T-helper 17 cell (primary cell): ENCODE results near the gene CHAD. TPM values are rescaled to one million over a fixed set of nuclear protein-coding genes. Genes with fewer than 3 reads are reported as not detected.

ENCODE experiments used
- ATAC-seq: fragments of 150-1000 bp; cut with Tn5 transposase; 2 replicates; pipeline ENCODE4 v1.10.0; 2021; ENCODE audit warnings: mild to moderate bottlenecking, moderate library complexity
- DNase-seq, 3 donors: peaks; one replicate each; pipeline versions ENCODE4 v3.0.0 to v3.0.0-alpha.2; 2020 to 2021
- H3K9me3 ChIP-seq: one replicate; pipeline ENCODE4 v1.7.0; 2013; ENCODE audit warnings: low read length, mild to moderate bottlenecking; ENCODE audit not compliant: control insufficient read depth, poor library complexity, severe bottlenecking
- H3K27ac Mint-ChIP-seq: one replicate; pipeline ENCODE4 v1.8.0; 2022; ENCODE audit warnings: mild to moderate bottlenecking, moderate library complexity, mixed read lengths
- H3K27me3 Mint-ChIP-seq: one replicate; pipeline ENCODE4 v1.8.0; 2022; ENCODE audit warnings: mixed read lengths
- H3K36me3 Mint-ChIP-seq: one replicate; pipeline ENCODE4 v1.8.0; 2022; ENCODE audit warnings: low read depth, mixed read lengths
- H3K4me1 Mint-ChIP-seq: one replicate; pipeline ENCODE4 v1.8.0; 2022; ENCODE audit warnings: mild to moderate bottlenecking, mixed read lengths
- H3K4me3 Mint-ChIP-seq: one replicate; pipeline ENCODE4 v1.8.0; 2022; ENCODE audit warnings: mild to moderate bottlenecking, moderate library complexity, mixed read lengths
- total RNA-seq, 4 donors: library from RNA in 2 of 4; stranded (reverse) in 2 of 4; gene quantifications; one replicate each; pipeline ENCODE4 v1.2.3 and lab custom pipeline; 2022 to 2026

CHAD gene
- total RNA-seq, 2 donors from 2014 or later, result not detected

DNA sequence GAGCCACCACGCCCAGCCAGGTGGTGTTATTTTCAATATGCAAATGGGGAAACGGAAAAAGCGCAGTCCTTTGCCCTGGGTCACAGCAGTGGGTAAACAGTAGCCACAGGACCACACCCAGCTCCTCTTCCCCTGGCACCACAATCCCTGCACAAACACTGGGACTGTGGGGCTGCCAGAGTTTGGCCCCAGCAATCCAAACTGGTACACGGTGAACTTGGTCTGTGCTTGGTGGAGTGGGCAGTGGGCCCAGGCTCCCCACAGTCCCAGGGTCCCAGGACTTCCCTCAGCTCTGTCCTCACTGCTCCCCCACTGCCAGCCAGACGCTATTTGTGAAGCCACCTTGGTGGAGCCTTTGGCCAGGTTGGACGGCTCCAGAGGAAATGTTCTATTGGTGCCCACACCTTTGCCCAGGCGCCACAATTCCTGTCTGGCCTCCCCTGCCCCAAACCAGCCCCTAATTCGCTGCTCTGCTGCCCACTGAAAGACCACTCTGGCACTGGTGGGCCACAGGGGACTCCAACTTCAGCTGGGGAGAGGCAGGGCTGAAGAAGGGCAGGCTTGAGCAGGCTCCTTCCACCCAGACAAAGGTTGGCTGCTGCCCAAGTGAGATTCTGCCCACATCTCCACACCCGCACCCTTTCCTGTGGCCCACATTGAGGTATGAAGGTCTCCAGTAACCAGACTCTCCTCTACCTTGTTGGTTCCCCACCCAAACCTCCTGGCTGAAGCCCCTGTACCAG, 2.1 kb downstream of the CHAD start:
- no peaks in the 10 kb centered on the region for H3K9me3 ChIP-seq
- ATAC-seq, result no peak
- DNase-seq, result no peak
- peak overlapping the region; percentile 33 for H3K4me3 Mint-ChIP-seq
- no peak overlapping the region for H3K27ac Mint-ChIP-seq
- peaks cover 7% of the 10 kb centered on the region for H3K36me3 Mint-ChIP-seq
- H3K4me1 Mint-ChIP-seq, result peaks cover 14% of the 10 kb centered on the region
- H3K27me3 Mint-ChIP-seq, result peaks cover 14% of the 10 kb centered on the region

DNA sequence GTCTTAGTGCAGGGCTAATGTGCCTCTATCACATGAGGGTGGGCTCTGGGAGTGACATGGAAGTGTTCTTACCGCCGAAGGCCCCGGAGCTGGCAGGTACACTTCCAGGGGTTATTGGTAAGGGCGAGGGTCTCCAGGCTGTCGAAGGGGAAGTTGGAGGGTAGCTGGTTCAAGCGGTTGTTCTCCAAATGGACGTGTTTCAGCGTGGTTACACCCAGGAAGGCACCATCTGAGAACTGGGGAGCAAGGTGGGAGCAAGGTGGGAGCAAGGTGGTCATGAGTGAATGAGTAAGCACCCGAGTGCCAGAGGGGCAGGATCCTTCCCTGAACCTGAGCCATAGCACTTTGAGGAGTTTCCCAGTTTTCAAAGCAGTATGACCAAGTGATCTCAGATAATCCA, 3.0 kb downstream of the CHAD start:
- H3K9me3 ChIP-seq, result no peaks in the 10 kb centered on the region
- peaks cover 12% of the 10 kb centered on the region for H3K4me1 Mint-ChIP-seq
- no peak overlapping the region for H3K4me3 Mint-ChIP-seq
- no peak for ATAC-seq
- H3K36me3 Mint-ChIP-seq, result peaks cover 8% of the 10 kb centered on the region
- peaks cover 14% of the 10 kb centered on the region for H3K27me3 Mint-ChIP-seq
- H3K27ac Mint-ChIP-seq, result no peak overlapping the region
- DNase-seq, result no peak

DNA sequence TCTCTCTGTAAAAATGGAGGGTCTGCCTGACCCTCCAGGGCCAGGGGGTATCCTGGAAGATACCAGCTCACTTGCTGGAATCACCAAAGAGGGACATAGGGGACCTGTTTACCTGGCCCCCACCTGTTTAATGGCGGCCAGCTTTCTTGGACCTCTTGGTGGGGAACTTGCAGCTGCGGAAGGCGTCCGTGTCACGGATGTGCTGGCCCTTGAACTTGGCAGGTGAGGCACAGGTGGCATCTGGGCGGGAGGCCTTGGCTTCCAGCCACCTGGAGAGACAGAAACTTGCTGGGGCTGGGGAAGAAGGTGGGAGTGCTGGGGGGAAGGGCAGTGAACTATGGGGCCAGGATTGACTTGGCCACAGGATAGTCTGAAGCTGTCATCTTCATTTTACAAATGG, 3.5 kb downstream of the CHAD start:
- H3K4me1 Mint-ChIP-seq, result peaks cover 12% of the 10 kb centered on the region

DNA sequence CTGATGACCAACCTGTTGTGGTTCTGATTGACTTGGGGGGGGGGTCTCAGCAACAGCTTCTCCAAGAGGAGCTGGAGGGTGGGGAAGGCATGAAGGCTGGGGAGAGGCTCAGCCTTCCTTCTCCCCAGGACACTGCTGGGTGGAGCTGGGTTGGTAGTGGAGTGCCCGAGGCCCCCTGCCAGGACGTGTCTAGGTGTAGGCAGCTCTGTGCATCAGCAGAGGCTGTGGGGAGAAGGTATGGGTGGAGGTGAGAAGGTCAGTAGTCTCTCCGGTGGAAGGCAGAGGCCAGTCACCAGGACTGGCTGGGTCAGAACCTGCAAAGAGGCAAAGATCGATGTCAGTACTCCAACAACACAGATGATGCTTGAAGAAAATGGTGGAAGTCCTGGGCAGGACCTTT, 3.9 kb downstream of the CHAD start:
- H3K4me3 Mint-ChIP-seq, result no peak overlapping the region
- no peak overlapping the region for H3K27ac Mint-ChIP-seq
- peaks cover 14% of the 10 kb centered on the region for H3K27me3 Mint-ChIP-seq
- DNase-seq, result no peak
- peaks cover 12% of the 10 kb centered on the region for H3K4me1 Mint-ChIP-seq
- H3K36me3 Mint-ChIP-seq, result peaks cover 8% of the 10 kb centered on the region
- no peak for ATAC-seq
- H3K9me3 ChIP-seq, result no peaks in the 10 kb centered on the region

More for the DNA sequence above, 3.5 kb downstream of the CHAD start:
- ATAC-seq (no peak), DNase-seq (no peak)
- Mint-ChIP-seq H3K36me3 (peaks cover 8% of the 10 kb centered on the region), H3K27me3 (peaks cover 14% of the 10 kb centered on the region), H3K27ac (no peak overlapping the region), H3K4me3 (no peak overlapping the region)
- H3K9me3 ChIP-seq, result no peaks in the 10 kb centered on the region

DNA sequence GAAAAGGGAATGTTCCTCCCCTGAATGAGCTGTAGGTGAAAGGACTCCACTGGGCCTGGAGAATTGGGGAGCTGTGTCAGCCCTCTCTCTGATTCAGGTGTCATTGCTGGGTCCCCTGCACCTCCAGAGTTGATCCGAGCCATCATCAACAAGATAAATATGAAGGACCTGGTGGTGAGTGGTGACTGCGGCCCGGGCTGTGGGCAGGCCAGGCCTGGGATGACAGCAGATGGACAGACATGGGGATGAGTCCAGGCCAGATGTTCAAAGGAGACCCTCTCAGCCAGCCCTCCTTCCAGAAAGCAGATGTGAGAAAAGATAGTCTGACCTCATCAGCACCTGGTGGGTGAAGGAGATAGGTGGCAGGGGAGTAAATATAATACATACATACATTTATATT, 4.6 kb downstream of the CHAD start:
- Mint-ChIP-seq H3K4me1 (peaks cover 12% of the 10 kb centered on the region), H3K4me3 (no peak overlapping the region), H3K27ac (no peak overlapping the region), H3K27me3 (peaks cover 14% of the 10 kb centered on the region), H3K36me3 (peaks cover 8% of the 10 kb centered on the region)
- ATAC-seq, result no peak
- DNase-seq, result no peak
- H3K9me3 ChIP-seq, result no peaks in the 10 kb centered on the region

DNA sequence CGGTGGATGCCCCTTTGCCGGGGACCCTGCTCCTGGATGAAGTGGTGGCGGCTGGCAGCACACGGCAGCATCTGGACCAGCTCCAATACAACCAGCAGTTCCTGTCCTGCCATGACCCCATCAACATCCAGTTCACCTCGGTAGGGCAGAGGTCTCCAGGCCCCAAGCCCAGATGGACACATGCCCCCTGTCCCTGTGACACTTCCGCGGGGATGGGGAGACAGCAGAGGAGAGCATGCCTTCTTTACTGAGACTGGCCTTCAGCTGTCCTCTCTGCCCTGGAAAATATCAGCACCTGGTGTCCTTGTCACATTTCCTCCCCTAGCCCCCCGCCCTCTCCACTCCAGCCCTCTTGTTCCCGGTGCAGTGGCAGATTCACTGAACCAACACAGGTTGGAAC, 6.2 kb downstream of the CHAD start:
- no peaks in the 10 kb centered on the region for H3K9me3 ChIP-seq
- H3K4me1 Mint-ChIP-seq, result peaks cover 7% of the 10 kb centered on the region
- peaks cover 3% of the 10 kb centered on the region for H3K36me3 Mint-ChIP-seq
- no peak overlapping the region for H3K27ac Mint-ChIP-seq
- ATAC-seq (no peak), DNase-seq (no peak)
- H3K27me3 Mint-ChIP-seq, result peaks cover 3% of the 10 kb centered on the region
- H3K4me3 Mint-ChIP-seq, result no peak overlapping the region

DNA sequence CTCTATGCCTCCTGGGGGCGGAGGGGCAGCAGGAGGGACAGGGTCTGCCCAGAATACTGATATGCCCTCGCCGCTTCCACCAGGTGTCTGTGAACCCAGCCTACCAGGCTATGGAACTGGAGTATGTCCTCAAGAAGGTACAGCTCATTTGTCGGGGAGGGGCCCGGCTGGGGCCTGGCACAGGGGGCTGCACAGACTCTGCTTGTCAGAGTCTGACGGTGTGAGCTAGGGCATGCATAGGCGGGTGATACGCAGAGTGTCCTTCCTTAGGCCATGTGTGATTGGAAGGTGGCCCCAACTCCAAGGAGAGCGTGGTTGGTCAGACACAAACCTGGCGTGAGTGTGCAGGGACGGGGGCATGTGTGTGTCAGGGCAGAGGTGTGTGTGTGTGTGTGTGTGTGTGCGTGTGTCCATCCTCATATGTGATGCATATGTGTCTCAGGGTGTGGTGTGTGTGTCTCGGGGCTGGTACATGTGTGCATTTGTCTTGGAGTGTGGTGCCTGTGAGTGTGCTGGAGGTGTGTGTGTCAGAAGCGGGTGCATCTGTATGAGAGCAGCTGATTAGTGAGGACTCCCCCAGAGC, 7.0 kb downstream of the CHAD start:
- H3K4me1 Mint-ChIP-seq, result peaks cover 4% of the 10 kb centered on the region
- H3K27me3 Mint-ChIP-seq, result no peaks in the 10 kb centered on the region
- DNase-seq, result no peak
- H3K27ac Mint-ChIP-seq, result no peak overlapping the region
- no peaks in the 10 kb centered on the region for H3K9me3 ChIP-seq
- H3K36me3 Mint-ChIP-seq, result peaks cover 3% of the 10 kb centered on the region
- no peak overlapping the region for H3K4me3 Mint-ChIP-seq
- ATAC-seq, result no peak

DNA sequence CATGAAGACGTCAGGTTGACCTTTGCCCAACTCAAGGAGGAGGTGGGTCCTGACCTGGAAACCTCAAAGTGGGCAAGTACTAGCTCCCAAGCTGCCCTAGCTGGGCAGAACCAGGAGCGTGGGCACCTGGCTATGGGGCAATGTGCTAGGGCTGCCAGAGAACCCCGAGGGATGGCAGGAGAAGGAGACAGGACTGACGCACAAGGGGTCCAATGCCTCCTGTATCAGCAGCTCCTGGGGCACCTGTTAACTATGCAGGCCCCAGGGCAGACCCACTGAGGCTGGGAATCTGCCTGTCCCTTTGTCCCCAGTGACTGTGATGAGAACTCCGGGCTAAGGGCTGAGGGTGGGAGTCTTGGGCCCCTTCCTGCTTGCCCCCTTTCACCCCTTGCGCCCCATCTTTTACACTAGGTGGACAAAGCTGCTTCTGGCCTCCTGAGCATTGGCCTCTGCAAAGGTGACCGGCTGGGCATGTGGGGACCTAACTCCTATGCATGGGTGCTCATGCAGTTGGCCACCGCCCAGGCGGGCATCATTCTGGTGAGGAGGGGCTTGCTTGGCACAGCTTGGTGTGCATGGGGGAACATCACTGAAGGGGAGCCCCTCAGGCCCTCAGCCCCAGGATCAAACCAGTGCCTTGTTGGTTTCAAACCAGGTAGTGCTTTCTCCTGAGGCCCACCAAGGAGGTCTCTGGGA, 7.7 kb downstream of the CHAD start:
- no peak for ATAC-seq
- H3K4me3 Mint-ChIP-seq, result no peak overlapping the region
- peaks cover 4% of the 10 kb centered on the region for H3K4me1 Mint-ChIP-seq
- H3K27me3 Mint-ChIP-seq, result no peaks in the 10 kb centered on the region
- H3K27ac Mint-ChIP-seq, result no peak overlapping the region
- no peak for DNase-seq
- no peaks in the 10 kb centered on the region for H3K9me3 ChIP-seq
- H3K36me3 Mint-ChIP-seq, result peaks cover 3% of the 10 kb centered on the region

DNA sequence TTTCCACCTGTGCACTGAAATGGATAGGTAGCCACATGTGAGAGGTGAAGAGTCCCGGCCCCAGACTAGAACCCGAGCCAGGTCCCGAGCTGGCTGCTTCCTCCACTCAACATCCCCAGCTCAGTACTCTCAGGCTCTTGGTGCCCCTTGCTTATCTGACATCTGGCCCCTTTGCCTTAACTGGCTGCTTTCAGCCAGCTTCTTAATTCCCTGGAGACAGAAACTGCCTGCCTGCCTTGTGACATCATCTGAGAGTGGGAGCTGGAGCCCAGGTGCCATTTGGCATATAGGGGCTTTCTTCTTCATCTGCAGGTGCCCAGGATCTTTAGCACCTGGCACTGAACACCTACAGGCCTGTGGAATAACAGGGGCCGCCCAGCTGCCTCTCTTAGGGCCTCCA, 8.9 kb downstream of the CHAD start:
- H3K9me3 ChIP-seq, result no peaks in the 10 kb centered on the region
- Mint-ChIP-seq H3K4me1 (no peaks in the 10 kb centered on the region), H3K36me3 (peaks cover 3% of the 10 kb centered on the region), H3K4me3 (no peak overlapping the region), H3K27me3 (no peaks in the 10 kb centered on the region), H3K27ac (no peak overlapping the region)
- DNase-seq (no peak), ATAC-seq (no peak)

DNA sequence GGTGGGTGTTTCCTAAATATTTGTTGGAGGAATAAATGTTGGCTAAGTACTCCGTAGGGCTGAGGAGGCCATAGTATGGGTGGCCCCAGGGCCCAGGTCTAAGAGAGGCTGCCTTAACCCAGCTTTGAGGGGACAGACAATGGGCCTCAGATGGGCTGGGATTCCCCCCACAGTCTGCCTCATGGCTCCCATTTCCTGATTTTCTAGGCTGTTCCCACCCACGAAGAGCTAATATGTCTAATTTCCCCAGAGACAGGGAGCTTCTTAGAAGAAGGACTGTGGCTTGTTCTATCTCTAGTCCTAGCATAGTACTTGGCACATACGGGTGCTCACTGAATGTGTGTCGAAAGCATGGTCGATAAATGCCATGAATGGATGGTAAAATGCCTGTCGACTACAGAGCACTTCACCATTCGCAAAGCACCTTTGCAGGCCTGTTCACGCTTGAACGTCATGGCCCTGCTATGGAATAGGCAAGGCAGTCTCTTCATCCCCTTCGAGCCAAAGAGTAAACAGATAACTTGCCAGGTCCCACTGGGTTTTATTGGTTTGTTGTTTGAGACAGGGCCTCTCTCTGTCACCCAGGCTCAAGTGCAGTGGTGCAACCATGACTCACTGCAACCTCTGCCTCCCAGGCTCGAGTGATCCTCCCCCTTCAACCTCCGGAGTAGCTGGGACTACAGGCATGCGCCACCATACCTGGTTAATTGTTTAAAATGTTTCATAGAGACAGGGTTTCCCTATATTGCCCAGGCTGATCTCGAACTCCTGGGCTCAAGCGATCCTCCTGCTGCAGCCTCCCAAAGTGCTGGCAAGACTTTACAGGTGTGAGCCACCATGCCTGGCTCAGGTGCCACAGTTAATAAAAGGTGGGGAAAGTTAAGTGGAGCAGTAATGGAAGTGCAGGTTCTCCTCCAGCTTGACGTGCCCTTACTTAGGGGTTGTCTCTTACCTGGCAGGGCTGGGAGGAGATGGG, 9.7 kb downstream of the CHAD start:
- peaks cover 3% of the 10 kb centered on the region for H3K36me3 Mint-ChIP-seq
- no peak overlapping the region for H3K27ac Mint-ChIP-seq
- DNase-seq (no peak), ATAC-seq (no peak)
- H3K4me1 Mint-ChIP-seq, result no peaks in the 10 kb centered on the region
- no peaks in the 10 kb centered on the region for H3K9me3 ChIP-seq
- H3K4me3 Mint-ChIP-seq, result no peak overlapping the region
- H3K27me3 Mint-ChIP-seq, result no peaks in the 10 kb centered on the region

DNA sequence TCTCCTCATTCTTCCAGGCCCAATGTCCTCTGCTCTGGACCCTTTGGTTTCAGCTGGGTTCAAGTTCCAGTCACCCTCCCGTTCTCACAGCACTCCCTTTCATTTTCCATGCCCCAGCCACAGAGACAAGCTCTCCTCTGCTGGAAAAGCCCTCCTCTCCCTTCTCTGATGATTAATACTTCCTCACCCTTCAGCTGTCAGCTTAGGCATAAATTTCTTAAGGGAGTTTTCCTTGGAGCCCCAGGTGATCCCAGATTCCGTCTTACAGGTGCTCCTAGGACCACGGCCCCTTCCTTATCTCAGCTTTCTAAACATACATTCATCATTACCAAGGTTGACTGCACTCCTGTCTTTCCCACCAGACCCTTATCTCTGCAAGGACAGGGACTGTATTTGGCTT, 10.4 kb downstream of the CHAD start:
- Mint-ChIP-seq H3K4me1 (peaks cover 3% of the 10 kb centered on the region), H3K27me3 (no peaks in the 10 kb centered on the region), H3K4me3 (no peak overlapping the region), H3K27ac (no peak overlapping the region), H3K36me3 (peaks cover 3% of the 10 kb centered on the region)
- no peak for DNase-seq
- no peaks in the 10 kb centered on the region for H3K9me3 ChIP-seq
- ATAC-seq, result no peak

DNA sequence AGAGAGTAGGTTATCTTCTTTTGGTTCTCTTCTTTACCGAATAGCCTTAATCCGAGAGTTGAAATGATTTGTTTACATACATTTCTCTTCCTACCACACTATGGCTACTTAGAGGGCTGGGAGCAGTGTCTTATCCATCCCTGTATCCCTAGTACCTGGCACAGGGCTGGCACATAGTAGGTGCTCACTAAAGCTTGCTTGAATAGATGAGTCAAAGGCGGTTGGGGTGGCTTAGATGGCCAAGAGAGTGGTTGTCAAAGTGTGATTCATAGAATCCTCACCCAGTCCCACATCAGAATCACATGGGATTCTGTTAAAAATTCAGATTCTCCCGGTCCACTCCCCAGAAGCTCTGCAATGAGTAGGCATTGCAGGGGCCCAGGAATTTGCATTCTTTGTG, 11.1 kb downstream of the CHAD start:
- Mint-ChIP-seq H3K4me1 (peaks cover 3% of the 10 kb centered on the region), H3K4me3 (no peak overlapping the region)

DNA sequence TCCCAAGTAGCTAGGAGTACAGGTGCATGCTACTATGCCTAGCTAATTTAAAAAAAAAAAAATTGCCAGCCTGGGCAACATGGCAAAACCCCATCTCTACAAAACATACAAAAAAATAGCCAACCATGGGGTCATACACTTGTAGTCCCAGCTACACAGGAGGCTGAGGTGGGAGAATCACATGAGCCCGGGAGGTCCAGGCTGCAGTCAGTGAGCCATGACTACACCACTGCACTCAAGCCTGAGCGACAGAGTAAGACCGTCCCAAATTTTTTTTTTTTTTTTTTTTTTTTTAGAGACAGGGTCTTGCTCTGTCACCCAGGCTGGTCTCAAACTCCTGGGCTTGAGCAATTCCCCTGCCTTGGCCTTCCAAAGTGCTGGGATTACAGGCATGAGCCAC, 14.8 kb downstream of the CHAD start:
- no peak overlapping the region for H3K4me3 Mint-ChIP-seq
- no peaks in the 10 kb centered on the region for H3K9me3 ChIP-seq
- H3K27ac Mint-ChIP-seq, result no peak overlapping the region
- ATAC-seq (no peak), DNase-seq (no peak)
- peaks cover 6% of the 10 kb centered on the region for H3K4me1 Mint-ChIP-seq
- peaks cover 2% of the 10 kb centered on the region for H3K36me3 Mint-ChIP-seq
- no peaks in the 10 kb centered on the region for H3K27me3 Mint-ChIP-seq

More for the DNA sequence above, 11.1 kb downstream of the CHAD start:
- no peaks in the 10 kb centered on the region for H3K9me3 ChIP-seq
- Mint-ChIP-seq H3K36me3 (peaks cover 3% of the 10 kb centered on the region), H3K27ac (no peak overlapping the region), H3K27me3 (no peaks in the 10 kb centered on the region)
- DNase-seq, result no peak
- ATAC-seq, result no peak
